Loucy (cell line): ENCODE data around the gene SPZ1.

Experiments
- EZH2phosphoT487 ChIP-seq: fragments of 200-600 bp; IDR thresholded peaks from 2 replicates; pipeline ENCODE4 v1.6.1; 2018; ENCODE audit warnings: antibody characterized with exemption, mild to moderate bottlenecking, moderate library complexity, borderline replicate concordance
- TF ChIP-seq, protein P1 (sequence below): fragments of 200-600 bp; sonication (generic); conservative IDR thresholded peaks from 2 replicates; pipeline ENCODE4 v1.5.1; 2014; ENCODE audit warnings: mild to moderate bottlenecking, antibody characterized with exemption, low read length

DNA sequence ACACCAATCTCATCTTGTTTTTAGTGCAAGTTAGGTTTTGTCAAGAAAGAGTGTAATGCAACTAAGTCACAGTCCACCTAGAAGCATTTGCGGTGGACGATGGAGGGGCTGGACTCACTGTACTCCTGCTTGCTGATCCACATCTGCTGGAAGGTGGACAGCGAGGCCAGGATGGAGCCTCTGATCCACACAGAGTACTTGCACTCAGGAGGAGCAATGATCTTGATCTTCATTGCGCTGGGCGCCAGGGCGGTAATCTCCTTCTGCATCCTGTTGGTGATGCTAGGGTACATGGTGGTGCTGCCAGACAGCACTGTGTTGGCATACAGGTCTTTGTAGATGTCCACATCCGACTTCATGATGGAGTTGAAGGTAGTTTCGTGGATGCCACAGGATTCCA, 20.2 kb upstream of the SPZ1 start:
- TF ChIP-seq EZH2phosphoT487, result no peak
- TF ChIP-seq, protein P1, sequence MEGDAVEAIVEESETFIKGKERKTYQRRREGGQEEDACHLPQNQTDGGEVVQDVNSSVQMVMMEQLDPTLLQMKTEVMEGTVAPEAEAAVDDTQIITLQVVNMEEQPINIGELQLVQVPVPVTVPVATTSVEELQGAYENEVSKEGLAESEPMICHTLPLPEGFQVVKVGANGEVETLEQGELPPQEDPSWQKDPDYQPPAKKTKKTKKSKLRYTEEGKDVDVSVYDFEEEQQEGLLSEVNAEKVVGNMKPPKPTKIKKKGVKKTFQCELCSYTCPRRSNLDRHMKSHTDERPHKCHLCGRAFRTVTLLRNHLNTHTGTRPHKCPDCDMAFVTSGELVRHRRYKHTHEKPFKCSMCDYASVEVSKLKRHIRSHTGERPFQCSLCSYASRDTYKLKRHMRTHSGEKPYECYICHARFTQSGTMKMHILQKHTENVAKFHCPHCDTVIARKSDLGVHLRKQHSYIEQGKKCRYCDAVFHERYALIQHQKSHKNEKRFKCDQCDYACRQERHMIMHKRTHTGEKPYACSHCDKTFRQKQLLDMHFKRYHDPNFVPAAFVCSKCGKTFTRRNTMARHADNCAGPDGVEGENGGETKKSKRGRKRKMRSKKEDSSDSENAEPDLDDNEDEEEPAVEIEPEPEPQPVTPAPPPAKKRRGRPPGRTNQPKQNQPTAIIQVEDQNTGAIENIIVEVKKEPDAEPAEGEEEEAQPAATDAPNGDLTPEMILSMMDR, result no peak
